ENCODE measurements around the gene SCLT1. TPM values are rescaled to one million over a fixed set of nuclear protein-coding genes. Genes with fewer than 3 reads are reported as not detected.

The SCLT1 gene
- total RNA-seq, 3 donors from 2014 or later = 11.5 to 23.6 (median 18.7) TPM

GRCh38 chr4:128841402-128841801 is 251.9 kb downstream of the SCLT1 start:
- peaks cover 2% of the 10 kb centered on the region for H3K36me3 ChIP-seq
- no peak overlapping the region for H3K27ac ChIP-seq
- H3K4me1 ChIP-seq = no peaks in the 10 kb centered on the region
- intact Hi-C loops (cut with DNase I; ENCODE audit: low total_unique reads) = no loop called here
- TF ChIP-seq POLR2AphosphoS5 (IDR thresholded peaks at IDR 0.05) (no peak), POLR2A (IDR thresholded peaks at IDR 0.05) (no peak), CTCF (IDR thresholded peaks at IDR 0.05) (no peak)
- H3K27me3 ChIP-seq = no peaks in the 10 kb centered on the region
- no peak for DNase-seq (ENCODE audit: low spot score in 2 of 2)
- no peaks in the 10 kb centered on the region for H3K9me3 ChIP-seq
- H3K4me3 ChIP-seq = no peak overlapping the region

DNA sequence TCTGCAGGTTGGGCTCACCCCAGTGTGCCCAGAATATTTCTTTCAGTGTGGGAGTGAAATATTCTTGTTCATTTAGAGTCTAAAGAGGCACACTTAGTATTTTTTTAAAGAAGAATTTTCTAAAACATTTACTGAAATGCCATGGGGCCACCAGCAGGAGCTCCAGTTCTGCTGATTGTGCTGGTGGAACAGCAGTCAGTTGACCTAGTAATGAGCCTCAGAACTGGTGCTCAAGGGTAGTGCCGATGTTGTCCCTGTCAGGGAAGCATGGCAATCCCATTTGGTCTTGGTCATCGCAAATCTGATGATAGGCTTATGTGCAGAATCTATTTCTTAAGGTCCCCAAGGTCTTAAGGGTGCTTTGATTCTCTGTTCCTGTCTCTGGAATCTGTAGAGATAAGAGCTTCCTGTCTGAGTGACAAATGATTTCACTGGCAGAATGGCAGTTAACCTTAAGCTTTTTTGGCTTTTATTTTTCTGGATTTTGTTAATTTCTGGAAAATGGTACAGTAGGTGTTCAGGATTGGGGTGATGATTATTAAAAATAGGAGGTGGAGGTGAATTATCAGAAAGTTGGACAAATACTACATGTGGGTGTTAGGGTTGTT is 252.5 kb downstream of the SCLT1 start:
- H3K4me3 ChIP-seq = no peak overlapping the region
- no peaks in the 10 kb centered on the region for H3K9me3 ChIP-seq
- no peak for DNase-seq (ENCODE audit: low spot score in 2 of 2)
- H3K4me1 ChIP-seq = no peaks in the 10 kb centered on the region
- no peak overlapping the region for H3K27ac ChIP-seq
- H3K27me3 ChIP-seq = no peaks in the 10 kb centered on the region
- intact Hi-C loops (cut with DNase I; ENCODE audit: low total_unique reads) = no loop called here
- TF ChIP-seq CTCF (IDR thresholded peaks at IDR 0.05) (no peak), POLR2AphosphoS5 (IDR thresholded peaks at IDR 0.05) (no peak), POLR2A (IDR thresholded peaks at IDR 0.05) (no peak)
- no peaks in the 10 kb centered on the region for H3K36me3 ChIP-seq

GRCh38 chr4:128837679-128838078 is 255.7 kb downstream of the SCLT1 start:
- no peaks in the 10 kb centered on the region for H3K36me3 ChIP-seq
- DNase-seq (ENCODE audit: low spot score in 2 of 2) = no peak
- intact Hi-C loops (cut with DNase I; ENCODE audit: low total_unique reads) = no loop called here
- no peaks in the 10 kb centered on the region for H3K4me1 ChIP-seq
- H3K9me3 ChIP-seq = no peaks in the 10 kb centered on the region
- TF ChIP-seq POLR2A (IDR thresholded peaks at IDR 0.05) (no peak), POLR2AphosphoS5 (IDR thresholded peaks at IDR 0.05) (no peak), CTCF (IDR thresholded peaks at IDR 0.05) (no peak)
- H3K4me3 ChIP-seq = no peak overlapping the region
- H3K27ac ChIP-seq = no peak overlapping the region
- no peaks in the 10 kb centered on the region for H3K27me3 ChIP-seq

DNA sequence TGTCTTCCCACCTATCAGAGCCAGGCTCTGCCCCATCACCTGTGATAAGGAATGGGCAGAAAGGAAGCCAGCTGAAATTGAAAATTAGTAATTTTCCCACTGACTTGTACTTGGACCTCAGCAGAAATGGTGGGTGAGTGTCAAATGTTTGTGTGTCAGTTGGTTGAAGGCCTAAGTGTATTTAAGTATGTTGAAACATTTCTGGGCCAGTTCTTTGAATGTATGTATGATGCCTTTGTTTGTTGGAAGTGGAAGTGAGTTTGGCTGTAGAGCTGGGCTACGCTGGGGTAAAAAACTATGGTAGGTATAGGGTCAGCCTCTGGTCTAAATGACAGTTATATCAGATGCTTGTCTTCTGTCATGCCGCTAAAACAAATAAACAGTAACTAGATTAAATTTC is 256.1 kb downstream of the SCLT1 start:
- DNase-seq (ENCODE audit: low spot score in 2 of 2) = no peak
- TF ChIP-seq POLR2A (IDR thresholded peaks at IDR 0.05) = no peak
- no peak for TF ChIP-seq CTCF (IDR thresholded peaks at IDR 0.05)
- no peak for TF ChIP-seq POLR2AphosphoS5 (IDR thresholded peaks at IDR 0.05)
- Histone ChIP-seq H3K9me3 (no peaks in the 10 kb centered on the region), H3K4me3 (no peak overlapping the region), H3K36me3 (no peaks in the 10 kb centered on the region), H3K4me1 (no peaks in the 10 kb centered on the region), H3K27ac (no peak overlapping the region), H3K27me3 (no peaks in the 10 kb centered on the region)
- intact Hi-C loops (cut with DNase I; ENCODE audit: low total_unique reads) = no loop called here

DNA sequence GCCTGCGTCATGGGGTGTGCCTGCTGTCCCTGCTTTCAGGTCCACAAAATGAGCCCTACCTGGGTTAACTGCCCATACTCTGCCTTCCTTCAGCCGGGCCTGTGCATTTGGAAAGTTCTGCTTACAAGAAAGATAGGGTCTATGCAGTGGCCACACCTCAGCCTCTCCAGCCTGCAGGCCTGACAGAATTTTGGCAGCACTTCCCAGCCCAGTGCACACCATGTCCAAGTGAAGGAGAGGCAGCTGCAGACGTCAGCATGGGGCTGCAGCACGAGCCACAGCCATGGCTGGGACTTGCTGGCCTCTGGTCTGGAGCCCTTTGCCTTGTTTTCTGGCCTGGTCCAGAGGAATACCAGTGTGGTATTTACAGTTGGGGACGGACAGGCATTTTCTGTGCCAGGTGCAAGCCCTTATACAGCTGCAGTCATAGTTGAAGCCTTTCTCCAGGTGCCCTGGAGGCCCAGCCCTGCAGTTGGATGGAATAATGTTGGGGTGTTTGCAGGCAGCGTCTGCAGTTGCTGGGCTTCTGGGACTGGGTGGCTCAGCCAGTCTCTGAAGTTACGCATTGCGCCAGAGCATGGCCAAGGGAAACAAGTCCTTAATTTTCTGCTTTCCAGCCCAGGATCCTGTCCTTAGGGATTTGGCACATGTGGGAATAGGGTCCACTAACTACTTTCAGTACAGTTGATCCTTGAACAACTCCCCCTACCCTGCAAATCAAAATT is 257.7 kb downstream of the SCLT1 start:
- H3K27me3 ChIP-seq = no peaks in the 10 kb centered on the region
- TF ChIP-seq POLR2A (IDR thresholded peaks at IDR 0.05) (no peak), CTCF (IDR thresholded peaks at IDR 0.05) (no peak), POLR2AphosphoS5 (IDR thresholded peaks at IDR 0.05) (no peak)
- no peak overlapping the region for H3K4me3 ChIP-seq
- H3K36me3 ChIP-seq = no peaks in the 10 kb centered on the region
- H3K9me3 ChIP-seq = no peaks in the 10 kb centered on the region
- DNase-seq (ENCODE audit: low spot score in 2 of 2) = no peak
- H3K27ac ChIP-seq = no peak overlapping the region
- peaks cover 4 to 10% of the 10 kb centered on the region in 2 donors for H3K4me1 ChIP-seq
- intact Hi-C loops (cut with DNase I; ENCODE audit: low total_unique reads) = no loop called here

Measured in breast epithelium (tissue), 4 donors.